Heart right ventricle (tissue), 16 donors: Measurements from ENCODE around the gene BIN1. TPM values are rescaled to one million over a fixed set of nuclear protein-coding genes. Genes with fewer than 3 reads are reported as not detected.

Experiments
- ATAC-seq, 8 donors: fragments of 200-7000 bp; cut with Tn5 transposase; one replicate each; pipeline ENCODE4 v1.9.1; 2020; ENCODE audit warnings: mild to moderate bottlenecking in 8 of 8, moderate library complexity in 8 of 8, moderate number of reproducible peaks in 1 of 8
- DNase-seq, 2 donors: peaks; one replicate each; pipeline ENCODE4 v3.0.0-alpha.2; 2020
- H3K27ac ChIP-seq, 10 donors: fragments of 200-600 bp; sonication (generic) in 2 of 10; one replicate each; pipeline versions ENCODE4 v1.5.0 to v1.8.0; 2020 to 2022; ENCODE audit warnings: mild to moderate bottlenecking in 3 of 10
- H3K27me3 ChIP-seq, 7 donors: fragments of 200-600 bp; one replicate each; pipeline ENCODE4 v1.8.0; 2021 to 2022; ENCODE audit warnings: mild to moderate bottlenecking in 2 of 7
- H3K36me3 ChIP-seq, 9 donors: fragments of 200-600 bp; sonication (generic) in 1 of 9; one replicate each; pipeline versions ENCODE4 v1.5.0 to v1.8.0; 2020 to 2022; ENCODE audit warnings: mild to moderate bottlenecking in 2 of 9
- H3K4me1 ChIP-seq, 9 donors: fragments of 200-600 bp; sonication (generic) in 1 of 9; one replicate each; pipeline versions ENCODE4 v1.5.0 to v1.8.0; 2020 to 2022; ENCODE audit warnings: mild to moderate bottlenecking in 4 of 9
- H3K4me3 ChIP-seq, 10 donors: fragments of 200-600 bp; sonication (generic) in 2 of 10; one replicate each; pipeline versions ENCODE4 v1.5.0 to v1.8.0; 2020 to 2022; ENCODE audit warnings: mild to moderate bottlenecking in 7 of 10, moderate library complexity in 2 of 10
- H3K9me3 ChIP-seq, 11 donors: fragments of 200-600 bp in 10 of 11; sonication (generic) in 2 of 11; one replicate each; pipeline versions ENCODE4 v1.5.0 to v1.8.0; 2013 to 2022; ENCODE audit warnings: mild to moderate bottlenecking in 2 of 11, control low read depth in 1 of 11, moderate library complexity in 1 of 11
- CTCF ChIP-seq, 9 donors: fragments of 200-600 bp; sonication (generic) in 2 of 9; IDR thresholded peaks; one replicate each; pipeline versions ENCODE4 v1.5.0 to v1.8.0; 2021 to 2022; ENCODE audit warnings: antibody characterized with exemption in 9 of 9, mild to moderate bottlenecking in 5 of 9, moderate library complexity in 1 of 9
- WGBS, 2 donors: extraction: QIAGEN DNeasy Blood & Tissue Kit; methylation state at CpG; one replicate each; pipeline ENCODE4 v1.1.7; 2013; ENCODE audit warnings: inconsistent platforms in 1 of 2; 5-methylcytosine and 5-hydroxymethylcytosine counted together
- intact Hi-C, 10 donors: fragments of 100-400 bp; cut with DNase I; formaldehyde crosslinking; loops; one replicate each; pipeline versions ENCODE4 v1.11.1 to v1.14.2; 2022
- polyA plus RNA-seq, 2 donors: library from polyadenylated mRNA; stranded (reverse); fragments of 200-250 nt; gene quantifications; one replicate each; pipeline ENCODE4 v1.2.3, GENCODE V29; 2013
- total RNA-seq, 10 donors: library from RNA; stranded (reverse); fragmentation: NEBNext Ultra II Directional in 3 of 10; extraction: Animal tissue kit (Norgen Biotek cat#: 25700) in 3 of 10; gene quantifications; one replicate each; pipeline versions ENCODE4 v1.2.1 to v1.2.4, GENCODE V29; 2021 to 2023
- donor health status: Arrhythmogenic right ventricular cardiomyopathy.
- donor health status: ischemic (EF 13 %, LVEDD 7.1; RV severe dilation, severe dysfunction).
- donor health status: healthy with polysubstance abuse.
- donor health status: DM: no; HTN: yes; CAD: no.
- donor health status: DM: no; HTN: no; CAD: no.
- donor health status: ischemic (EF 25% LVEDD 6.9; RV normal size, moderate dysfunction).
- donor health status: ischemic (EF 25% LVEDD 5.7; RV mildly dilated, moderate dysfunction).
- donor health status: healthy.
- donor health status: DM: yes; HTN: yes; CAD: no.
- donor health status: Ischemic cardiomyopathy.
- donor health status: ischemic (EF 35%, LVEDD 5.7; RV mildly dilated, moderate dysfunction).
- donor health status: nonischemic (EF 11% LVEDD 7.7; RV severe dilation, severe dysfunction).
- donor health status: DM: yes; HTN: yes; CAD: no.
- donor health status: PGD.
- donor health status: ischemic (EF 29% LVEDD 5.4; RV normal size, mild dysfunction).
- donor health status: nonischemic (EF 23%, LVEDD 6.1; RV moderate dilation, normal function).

The BIN1 gene
- total and polyA plus RNA-seq, 12 donors, result 8.4 to 21.7 (median 16.0) TPM

GRCh38 chr2:127054996-127055785 lies 51.8 kb downstream of the BIN1 start:
- ATAC-seq, result no peak

GRCh38 chr2:127054604-127054930 lies 52.4 kb downstream of the BIN1 start:
- H3K4me1 ChIP-seq, result peaks cover 0 to 13% (median 7%) of the 10 kb centered on the region in 9 donors
- 91 to 96% methylated on average over 7 of the region's 7 CpGs for WGBS, 2 donors

More at GRCh38 chr2:127054996-127055785, 51.8 kb downstream of the BIN1 start:
- 92 to 95% methylated on average over 25 of the region's 25 CpGs for WGBS, 2 donors
- no peaks in the 10 kb centered on the region for H3K9me3 ChIP-seq
- intact Hi-C loops, result no loop called here
- peaks cover 0 to 8% (median 0%) of the 10 kb centered on the region in 9 donors for H3K36me3 ChIP-seq
- no peaks in the 10 kb centered on the region for H3K27me3 ChIP-seq
- peak in 1 of 2 donors; percentile 8 for DNase-seq
- no peak overlapping the region for H3K27ac ChIP-seq
- no peak for TF ChIP-seq CTCF (IDR thresholded peaks at IDR 0.05)
- H3K4me3 ChIP-seq, result no peak overlapping the region
- H3K4me1 ChIP-seq, result peaks cover 0 to 9% (median 4%) of the 10 kb centered on the region in 9 donors

GRCh38 chr2:127053731-127054603 lies 53.0 kb downstream of the BIN1 start:
- intact Hi-C loops, result no loop called here
- H3K4me3 ChIP-seq, result no peak overlapping the region
- TF ChIP-seq CTCF (IDR thresholded peaks at IDR 0.05), result no peak
- ATAC-seq (no peak), DNase-seq (peak in 1 of 2 donors; percentile 13)
- no peaks in the 10 kb centered on the region for H3K9me3 ChIP-seq
- 93 to 94% methylated on average over 33 of the region's 33 CpGs for WGBS, 2 donors
- H3K36me3 ChIP-seq, result peaks cover 0 to 8% (median 0%) of the 10 kb centered on the region in 9 donors
- H3K27ac ChIP-seq, result no peak overlapping the region
- H3K4me1 ChIP-seq, result peaks cover 0 to 13% (median 7%) of the 10 kb centered on the region in 9 donors
- no peaks in the 10 kb centered on the region for H3K27me3 ChIP-seq

More at GRCh38 chr2:127054604-127054930, 52.4 kb downstream of the BIN1 start:
- Histone ChIP-seq H3K4me3 (no peak overlapping the region), H3K27me3 (no peaks in the 10 kb centered on the region), H3K9me3 (no peaks in the 10 kb centered on the region), H3K27ac (no peak overlapping the region), H3K36me3 (peaks cover 0 to 8% (median 0%) of the 10 kb centered on the region in 9 donors)
- ATAC-seq (no peak), DNase-seq (no peak)
- no peak for TF ChIP-seq CTCF (IDR thresholded peaks at IDR 0.05)
- intact Hi-C loops, result no loop called here
